Fibroblast of villous mesenchyme (primary cell): ENCODE data around the gene DAB2IP. TPM values are rescaled to one million over a fixed set of nuclear protein-coding genes. Genes with fewer than 3 reads are reported as not detected.

Experiments used
- DNase-seq: peaks from one replicate; pipeline ENCODE4 v3.0.0-alpha.2; 2010; ENCODE audit warnings: low read depth
- H3K4me3 ChIP-seq: 2 replicates; pipeline ENCODE4 v1.5.1; 2011; ENCODE audit warnings: low read depth, mild to moderate bottlenecking, low read length
- CTCF ChIP-seq: IDR thresholded peaks from 2 replicates; pipeline ENCODE4 v1.5.1; 2012; ENCODE audit warnings: low read depth, mild to moderate bottlenecking, low read length; ENCODE audit not compliant: insufficient read depth
- total RNA-seq: library from RNA; depleted of rRNA; stranded (reverse); fragments of >200 nt; gene quantifications from 2 replicates; pipeline ENCODE4 v1.2.3, GENCODE V29; 2012

Gene DAB2IP
- total RNA-seq, 1 donor, result 47.9 TPM

- H3K4me3 ChIP-seq, result no peak overlapping the region
- no peak for TF ChIP-seq CTCF
- no peak for DNase-seq
These were observed 118.5 kb downstream of the DAB2IP start for GRCh38 chr9:121769939-121770338.

- no peak for TF ChIP-seq CTCF
- H3K4me3 ChIP-seq, result no peak overlapping the region
- DNase-seq, result peak; percentile 44
These were observed 119.2 kb downstream of the DAB2IP start for GRCh38 chr9:121770415-121771273.

GRCh38 chr9:121771418-121771817 lies 120.0 kb downstream of the DAB2IP start:
- no peak overlapping the region for H3K4me3 ChIP-seq
- DNase-seq, result no peak
- no peak for TF ChIP-seq CTCF

- no peak overlapping the region for H3K4me3 ChIP-seq
- no peak for DNase-seq
- no peak for TF ChIP-seq CTCF
These were observed 120.6 kb downstream of the DAB2IP start for GRCh38 chr9:121771851-121772599.

GRCh38 chr9:121772600-121773285 lies 121.3 kb downstream of the DAB2IP start:
- no peak for TF ChIP-seq CTCF
- H3K4me3 ChIP-seq, result no peak overlapping the region
- no peak for DNase-seq

- DNase-seq, result no peak
- no peak overlapping the region for H3K4me3 ChIP-seq
- TF ChIP-seq CTCF, result no peak
These were observed 122.0 kb downstream of the DAB2IP start for GRCh38 chr9:121773286-121773953.
